HS-27A (cell line): ENCODE measurements around the gene PARD3.
"Not testable (repeated sequence)": the region's sequence is repeated elsewhere in the genome, so short reads cannot be mapped to it uniquely, and the experiment has no call there.

Experiments
- DNase-seq: peaks from one replicate; pipeline ENCODE4 v3.0.0-alpha.2; 2012; ENCODE audit warnings: low read depth, missing footprints

Gene PARD3

GRCh38 chr10:34766811-34767494 lies 48.1 kb downstream of the PARD3 start:
- no peak for DNase-seq

- no peak for DNase-seq
These were observed 48.9 kb downstream of the PARD3 start for GRCh38 chr10:34766266-34766600.

- DNase-seq: no peak
These were observed 50.6 kb downstream of the PARD3 start for GRCh38 chr10:34764472-34764946.

- DNase-seq: no peak
These were observed 52.3 kb downstream of the PARD3 start for GRCh38 chr10:34762603-34763299.

GRCh38 chr10:34762156-34762555 lies 52.9 kb downstream of the PARD3 start:
- no peak for DNase-seq

GRCh38 chr10:34761453-34761852 lies 53.6 kb downstream of the PARD3 start:
- no peak for DNase-seq

- DNase-seq: no peak
These were observed 54.5 kb downstream of the PARD3 start for GRCh38 chr10:34760606-34761005.

- no peak for DNase-seq
These were observed 55.3 kb downstream of the PARD3 start for GRCh38 chr10:34759837-34760215.

GRCh38 chr10:34759161-34759836 lies 55.8 kb downstream of the PARD3 start:
- no peak for DNase-seq

GRCh38 chr10:34758447-34758996 lies 56.6 kb downstream of the PARD3 start:
- peak; percentile 59 for DNase-seq

GRCh38 chr10:34757933-34758332 lies 57.2 kb downstream of the PARD3 start:
- no peak for DNase-seq

GRCh38 chr10:34757181-34757580 lies 57.9 kb downstream of the PARD3 start:
- not testable (repeated sequence) for DNase-seq

- no peak for DNase-seq
These were observed 58.5 kb downstream of the PARD3 start for GRCh38 chr10:34756584-34756983.

GRCh38 chr10:34753014-34753757 lies 61.9 kb downstream of the PARD3 start:
- no peak for DNase-seq

GRCh38 chr10:34751272-34751671 lies 63.8 kb downstream of the PARD3 start:
- DNase-seq: no peak

- DNase-seq: not testable (repeated sequence)
These were observed 64.3 kb downstream of the PARD3 start for GRCh38 chr10:34750795-34751194.

- DNase-seq: no peak
These were observed 66.3 kb downstream of the PARD3 start for GRCh38 chr10:34748767-34749166.

GRCh38 chr10:34748357-34748756 lies 66.7 kb downstream of the PARD3 start:
- DNase-seq: no peak

- no peak for DNase-seq
These were observed 69.0 kb downstream of the PARD3 start for GRCh38 chr10:34746094-34746493.

- DNase-seq: no peak
These were observed 69.9 kb downstream of the PARD3 start for GRCh38 chr10:34745244-34745643.

GRCh38 chr10:34744590-34744989 lies 70.5 kb downstream of the PARD3 start:
- DNase-seq: no peak

- no peak for DNase-seq
These were observed 71.3 kb downstream of the PARD3 start for GRCh38 chr10:34743814-34744213.
